Fibroblast of skin of back (primary cell): Measurements from ENCODE around the gene WDR4. TPM values are rescaled to one million over a fixed set of nuclear protein-coding genes. Genes with fewer than 3 reads are reported as not detected.
"Not testable (repeated sequence)": the region's sequence is repeated elsewhere in the genome, so short reads cannot be mapped to it uniquely, and the experiment has no call there.

ENCODE experiments used
- DNase-seq: peaks from one replicate; pipeline ENCODE4 v3.0.0-alpha.2; 2013
- polyA plus RNA-seq, 2 experiments: library from polyadenylated mRNA; unstranded; fragments of 120-200 nt; gene quantifications; one replicate each; pipeline ENCODE4 v1.2.1, GENCODE V29; 2013; ENCODE audit not compliant: insufficient read length in 2 of 2

The WDR4 gene, protein sequence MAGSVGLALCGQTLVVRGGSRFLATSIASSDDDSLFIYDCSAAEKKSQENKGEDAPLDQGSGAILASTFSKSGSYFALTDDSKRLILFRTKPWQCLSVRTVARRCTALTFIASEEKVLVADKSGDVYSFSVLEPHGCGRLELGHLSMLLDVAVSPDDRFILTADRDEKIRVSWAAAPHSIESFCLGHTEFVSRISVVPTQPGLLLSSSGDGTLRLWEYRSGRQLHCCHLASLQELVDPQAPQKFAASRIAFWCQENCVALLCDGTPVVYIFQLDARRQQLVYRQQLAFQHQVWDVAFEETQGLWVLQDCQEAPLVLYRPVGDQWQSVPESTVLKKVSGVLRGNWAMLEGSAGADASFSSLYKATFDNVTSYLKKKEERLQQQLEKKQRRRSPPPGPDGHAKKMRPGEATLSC
- polyA plus RNA-seq (2013, experiment 1 of 2; ENCODE audit: insufficient read length) = 14.1 TPM
- polyA plus RNA-seq (2013, experiment 2 of 2; ENCODE audit: insufficient read length) = 4.5 TPM

DNA sequence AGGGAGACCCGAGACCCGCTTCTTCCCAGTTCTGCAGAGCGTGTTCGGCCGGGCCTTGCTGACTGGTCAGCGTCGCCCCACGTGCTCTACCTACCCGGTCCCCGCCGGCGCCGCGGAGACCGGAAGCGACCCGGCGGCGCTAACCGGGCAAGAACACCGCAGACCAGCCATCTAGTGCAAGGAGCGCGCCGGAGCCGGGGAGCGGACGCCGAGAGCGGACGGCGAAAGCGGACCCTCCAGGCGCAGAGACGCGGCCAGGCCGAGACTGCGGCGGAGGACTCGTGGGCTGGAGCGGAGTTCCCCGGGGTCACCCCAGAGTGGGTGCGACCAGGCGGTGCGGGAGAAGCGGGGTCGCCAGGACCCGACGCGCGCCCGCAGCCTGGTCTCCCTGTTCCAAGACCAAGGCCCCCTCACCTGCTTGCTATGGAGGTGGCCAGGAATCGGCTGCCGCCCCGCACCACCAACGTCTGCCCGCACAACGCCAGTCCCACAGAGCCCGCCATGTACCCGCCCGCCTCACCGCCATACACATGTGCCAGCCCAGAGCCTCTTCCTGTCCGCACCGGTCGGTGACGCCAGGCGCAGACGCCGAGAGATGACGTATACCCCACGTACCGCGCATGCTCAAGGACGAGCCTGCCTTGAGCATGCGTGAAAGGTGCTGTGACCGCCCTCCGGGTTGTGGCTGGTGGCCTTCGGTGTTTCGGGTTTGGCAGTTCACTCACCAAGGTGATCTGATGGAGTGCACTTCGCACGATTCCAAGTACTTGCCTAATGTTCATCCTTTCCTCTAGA lies at the start of gene WDR4:
Gene WDR4 (minus strand): TSS at position 547 of the 795 bp plus-strand sequence. CDS start 44 bp downstream, at position 503.
- peak; percentile 96 for DNase-seq

DNA sequence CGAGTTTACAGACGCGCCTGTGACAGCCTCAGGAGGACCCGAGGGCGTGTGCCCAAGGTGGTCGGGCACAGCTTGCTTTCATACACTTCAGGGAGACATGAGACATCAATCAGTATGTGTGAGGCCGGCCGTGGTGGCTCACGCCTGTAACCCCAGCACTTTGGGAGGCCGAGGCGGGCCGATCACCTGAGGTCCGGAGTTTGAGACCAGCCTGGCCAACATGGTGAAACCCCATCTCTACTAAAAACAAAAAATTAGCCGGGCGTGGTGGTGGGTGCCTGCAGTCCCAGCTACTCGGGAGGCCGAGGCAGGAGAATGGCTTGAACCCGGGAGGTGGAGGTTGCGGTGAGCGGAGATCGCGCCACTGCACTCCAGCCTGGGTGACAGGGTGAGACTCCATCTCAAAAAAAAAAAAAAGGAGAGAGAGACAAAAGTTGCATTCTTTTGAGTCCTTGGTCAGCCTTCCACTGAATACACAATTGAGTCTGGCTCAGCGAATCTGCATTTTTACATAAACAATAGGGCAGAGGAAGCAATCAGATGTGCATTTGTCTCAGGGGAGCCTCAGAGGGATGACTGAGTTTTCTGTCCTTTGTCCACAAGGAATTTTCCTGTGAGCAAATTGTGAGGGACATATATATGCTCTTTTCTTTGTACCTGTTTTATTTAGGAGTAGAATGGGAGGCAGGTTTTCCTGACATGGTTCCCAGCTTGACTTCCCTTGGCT lies 48.3 kb upstream of the WDR4 start:
- DNase-seq = not testable (repeated sequence)

DNA sequence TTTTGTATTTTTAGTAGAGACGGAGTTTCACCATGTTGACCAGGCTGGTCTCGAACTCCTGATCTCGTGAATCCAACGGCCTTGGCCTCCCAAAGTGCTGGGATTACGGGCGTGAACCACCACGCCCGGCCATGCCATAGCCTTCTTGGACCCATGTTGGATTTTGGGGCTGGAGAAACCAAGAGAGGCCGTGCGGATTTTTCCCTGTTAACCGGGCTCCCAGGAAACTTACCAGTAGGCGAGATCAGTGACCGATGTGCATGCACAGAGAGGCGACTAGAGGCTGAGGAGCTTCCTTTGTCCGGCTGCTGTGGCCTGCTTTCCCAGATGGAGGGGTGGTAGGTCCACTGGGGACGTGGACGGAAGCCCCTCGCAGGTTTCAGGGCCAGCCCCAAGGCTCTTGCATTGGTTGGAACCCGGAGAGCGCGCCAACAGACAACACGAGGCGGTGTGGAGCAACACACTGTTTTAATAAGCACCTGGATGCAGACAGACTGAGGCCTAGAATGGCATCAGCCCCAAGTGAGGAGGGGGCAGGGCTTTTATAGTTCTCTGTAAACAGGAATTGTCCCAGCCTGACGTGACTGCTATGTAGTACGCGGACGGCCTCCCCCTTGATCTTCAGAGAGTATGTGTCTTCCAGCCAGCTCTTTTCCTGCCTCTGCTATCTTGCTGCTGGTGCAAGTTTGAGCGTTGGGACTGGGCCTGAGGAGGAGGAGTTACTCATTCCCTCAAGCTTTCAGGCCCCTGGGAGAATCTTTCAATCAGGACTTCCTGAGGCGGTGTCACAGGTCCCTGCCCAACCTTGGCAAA lies 46.0 kb upstream of the WDR4 start, which contains the start of gene ERVH48-1:
Gene ERVH48-1 (minus strand): TSS at position 517 of the 813 bp plus-strand sequence. CDS start 6,624 bp downstream, outside the sequence.
- no peak for DNase-seq

DNA sequence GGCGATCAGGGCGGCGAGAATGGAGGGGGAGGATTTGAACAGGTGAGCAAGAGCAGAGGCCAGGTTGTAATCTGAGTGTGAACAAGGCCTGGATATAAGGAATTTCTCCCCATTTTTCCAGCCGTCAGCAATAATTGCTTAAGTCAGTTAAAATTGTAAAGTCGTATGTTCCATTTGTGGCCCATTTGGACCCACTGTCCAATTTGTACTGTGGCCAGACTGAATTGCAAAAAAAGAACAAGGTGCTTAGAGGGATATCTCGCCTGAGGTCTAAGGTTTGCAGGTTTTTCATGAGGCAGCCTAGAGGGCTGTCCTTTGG lies 45.1 kb upstream of the WDR4 start:
- DNase-seq = no peak

DNA sequence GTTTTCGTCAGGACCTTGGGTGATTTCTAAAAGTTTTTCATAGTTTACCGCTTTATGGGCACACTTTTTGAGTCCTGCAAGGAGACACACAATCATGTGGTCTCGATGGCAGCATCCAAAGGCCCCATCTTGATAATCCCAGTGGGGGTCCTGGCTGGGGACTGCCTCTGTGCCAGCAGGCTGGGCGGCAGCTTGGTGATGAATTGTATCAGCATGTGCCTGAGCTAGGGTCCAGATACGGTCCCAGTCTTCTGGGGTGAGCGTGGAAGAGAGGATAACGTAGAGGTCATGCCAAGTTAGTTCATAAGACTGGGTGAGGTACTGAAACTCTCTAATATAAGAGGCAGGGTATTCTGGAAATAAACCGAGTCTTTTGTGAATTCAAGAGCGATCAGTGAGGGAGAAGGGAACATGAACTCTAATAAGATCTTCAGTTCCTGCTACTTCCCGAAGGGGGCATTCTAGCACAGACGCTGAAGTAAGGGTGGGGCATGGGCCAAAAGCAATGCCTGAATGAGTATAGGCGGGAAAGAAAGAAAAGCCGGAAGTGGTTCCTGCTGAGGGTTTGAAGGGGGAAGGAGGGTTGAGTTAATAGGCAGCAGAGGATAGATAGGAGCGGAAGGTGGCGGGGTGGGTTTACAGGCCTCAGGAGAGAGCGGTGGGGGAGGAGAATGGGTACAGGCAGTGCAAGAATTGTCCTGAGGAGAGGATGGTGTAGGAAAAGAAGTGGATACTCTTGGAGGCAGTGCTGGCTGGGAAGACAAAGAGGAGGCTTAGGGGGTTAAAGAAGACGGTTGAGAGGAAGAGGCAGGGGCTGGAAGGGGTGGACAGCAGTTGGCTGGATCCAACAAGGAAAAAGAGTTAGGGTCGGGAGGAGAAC lies 44.5 kb upstream of the WDR4 start:
- DNase-seq = peak; percentile 93

DNA sequence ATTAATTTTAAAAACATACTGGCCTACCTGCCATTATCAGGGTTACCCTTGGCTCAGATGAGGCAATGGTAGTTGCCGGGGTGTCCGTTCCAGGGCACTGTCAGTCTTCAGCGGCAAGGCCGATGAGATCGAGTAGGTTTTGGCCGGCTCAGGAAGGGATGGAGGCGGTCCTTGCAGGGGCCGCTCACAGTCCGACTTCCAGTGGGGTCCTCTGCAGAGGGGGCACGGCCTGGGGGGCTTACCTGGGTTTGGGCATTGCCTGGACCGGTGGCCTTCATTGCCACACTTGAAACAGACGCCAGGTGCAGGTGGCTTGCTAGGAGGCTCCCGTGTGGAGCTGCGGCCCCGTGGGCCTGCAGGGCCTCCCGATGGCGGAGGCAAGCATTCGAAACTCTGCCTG lies 43.6 kb upstream of the WDR4 start:
- no peak for DNase-seq

DNA sequence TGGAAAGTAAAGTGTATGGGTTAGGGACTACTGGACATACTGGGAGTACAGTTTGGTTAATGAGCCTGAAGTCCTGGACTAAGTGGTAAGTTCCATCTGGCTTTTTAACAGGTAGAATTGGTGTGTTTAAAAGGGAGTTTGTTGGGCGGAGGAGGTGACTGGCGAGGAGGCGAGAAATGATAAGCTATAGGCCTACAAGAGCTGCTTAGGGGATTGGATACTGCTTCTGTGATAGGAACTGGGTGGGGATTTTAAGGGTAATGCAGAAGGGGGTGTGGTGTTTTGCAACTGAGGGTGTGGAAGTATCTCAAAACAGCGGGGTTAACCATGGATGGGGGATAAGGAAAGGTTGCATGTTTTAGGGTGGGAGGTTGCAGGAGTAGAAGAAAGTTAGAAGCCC lies 42.6 kb upstream of the WDR4 start:
- DNase-seq = no peak

DNA sequence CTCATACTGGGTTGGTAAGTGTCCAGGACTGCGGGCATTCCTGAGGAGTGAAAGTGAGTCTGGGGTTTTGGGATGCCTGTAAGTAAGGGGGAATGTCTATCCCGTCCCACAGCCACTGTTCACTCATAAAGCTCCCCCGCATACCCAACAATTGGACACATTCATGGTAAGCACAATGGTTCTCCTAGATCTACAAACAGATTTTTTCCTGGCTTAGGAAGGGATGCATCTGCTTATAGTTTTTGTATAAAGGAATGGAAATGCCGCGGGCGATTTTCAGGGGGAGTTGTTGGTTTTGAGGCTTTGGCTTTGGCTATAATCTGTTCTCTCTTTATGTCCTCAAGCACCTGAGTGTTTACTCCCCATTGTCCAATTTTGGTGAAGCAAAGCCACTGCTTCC lies 39.0 kb upstream of the WDR4 start:
- DNase-seq = no peak

DNA sequence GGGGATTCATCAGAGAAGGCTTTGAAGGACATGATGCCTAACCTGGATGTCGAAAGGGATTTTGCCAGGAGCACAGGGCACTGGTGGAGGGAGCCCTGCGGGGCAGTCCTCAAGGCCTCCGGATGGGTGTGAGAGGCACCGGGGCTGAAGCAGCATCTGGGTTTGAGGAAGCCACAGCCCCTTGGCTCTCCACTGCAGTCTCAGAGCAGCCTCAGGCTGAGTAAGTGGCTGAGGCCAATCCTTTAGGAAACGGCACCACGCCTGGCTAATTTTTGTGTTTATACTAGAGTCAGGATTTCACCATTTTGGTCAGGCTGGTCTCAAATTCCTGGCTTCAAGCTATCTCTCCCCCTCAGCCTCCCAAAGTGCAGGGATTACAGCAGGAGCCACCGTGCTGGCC lies 34.1 kb upstream of the WDR4 start:
- no peak for DNase-seq

DNA sequence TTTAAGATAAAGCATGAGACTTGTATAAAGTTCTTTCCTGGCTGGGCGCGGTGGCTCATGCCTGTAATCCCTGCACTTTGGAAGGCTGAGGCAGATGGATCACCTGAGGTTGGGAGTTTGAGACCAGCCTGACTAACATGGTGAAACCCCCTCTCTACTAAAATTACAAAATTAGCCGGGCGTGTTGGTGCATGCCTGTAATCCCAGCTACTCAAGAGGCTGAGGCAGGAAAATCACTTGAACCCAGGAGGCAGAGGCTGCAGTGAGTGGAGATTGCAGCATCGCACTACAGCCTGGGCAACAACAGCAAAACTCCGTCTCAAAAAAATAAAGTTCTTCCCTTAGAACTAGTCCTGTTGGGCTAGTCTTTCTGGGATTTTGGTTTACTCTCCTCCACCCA lies 32.6 kb upstream of the WDR4 start:
- not testable (repeated sequence) for DNase-seq

DNA sequence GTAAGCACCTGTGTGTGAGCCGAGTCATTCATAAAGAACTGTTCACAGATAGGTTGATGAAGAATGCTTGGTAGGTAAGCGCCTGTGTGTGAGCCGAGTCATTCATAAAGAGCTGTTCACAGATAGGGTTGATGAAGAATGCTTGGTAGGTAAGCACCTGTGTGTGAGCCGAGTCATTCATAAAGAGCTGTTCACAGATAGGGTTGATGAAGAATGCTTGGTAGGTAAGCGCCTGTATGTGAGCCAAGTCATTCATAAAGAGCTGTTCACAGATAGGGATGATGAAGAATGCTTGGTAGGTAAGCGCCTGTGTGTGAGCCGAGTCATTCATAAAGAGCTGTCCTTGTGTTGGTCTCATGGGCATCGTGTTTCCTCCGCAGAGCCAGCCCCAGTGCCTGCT lies 29.1 kb upstream of the WDR4 start:
- DNase-seq = not testable (repeated sequence)

DNA sequence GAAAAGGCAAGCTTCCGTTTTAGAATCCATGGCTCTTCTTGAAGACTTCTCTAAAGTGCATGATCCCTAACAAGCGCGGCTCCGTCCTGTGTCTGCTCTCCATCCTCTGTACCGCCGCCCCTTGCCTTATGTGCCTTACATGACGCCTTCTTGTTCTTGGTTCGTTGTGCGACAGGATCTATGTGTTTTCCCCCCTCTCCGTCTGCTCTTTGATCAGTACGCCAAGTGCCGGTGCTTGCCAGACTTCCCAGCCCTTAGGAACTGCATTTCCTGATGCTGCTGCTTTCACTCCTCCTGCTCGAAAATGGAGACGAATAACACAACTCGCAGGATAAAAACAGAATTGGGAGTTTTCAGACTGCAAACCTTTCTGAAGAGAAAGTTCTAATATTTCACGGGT lies 26.9 kb upstream of the WDR4 start:
- no peak for DNase-seq

DNA sequence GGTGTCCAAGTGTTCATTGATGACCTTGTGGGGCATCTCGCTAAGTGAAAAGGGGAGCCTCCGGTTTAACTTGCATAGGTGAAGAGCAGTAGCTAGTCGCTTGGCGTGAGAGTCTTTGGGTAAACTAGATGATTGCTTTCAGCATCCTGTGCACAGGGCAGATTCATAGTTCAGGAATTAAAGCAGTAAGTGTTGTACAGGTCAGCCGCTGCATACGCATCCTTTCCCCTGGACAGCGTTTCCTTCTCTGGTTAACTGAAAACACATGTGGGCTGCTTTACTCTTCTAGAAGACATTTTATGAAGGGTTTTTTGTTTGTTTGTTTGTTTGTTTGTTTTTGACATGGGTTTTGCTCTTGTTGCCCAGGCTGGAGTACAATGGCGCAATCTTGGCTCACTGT lies 25.9 kb upstream of the WDR4 start:
- DNase-seq = no peak

DNA sequence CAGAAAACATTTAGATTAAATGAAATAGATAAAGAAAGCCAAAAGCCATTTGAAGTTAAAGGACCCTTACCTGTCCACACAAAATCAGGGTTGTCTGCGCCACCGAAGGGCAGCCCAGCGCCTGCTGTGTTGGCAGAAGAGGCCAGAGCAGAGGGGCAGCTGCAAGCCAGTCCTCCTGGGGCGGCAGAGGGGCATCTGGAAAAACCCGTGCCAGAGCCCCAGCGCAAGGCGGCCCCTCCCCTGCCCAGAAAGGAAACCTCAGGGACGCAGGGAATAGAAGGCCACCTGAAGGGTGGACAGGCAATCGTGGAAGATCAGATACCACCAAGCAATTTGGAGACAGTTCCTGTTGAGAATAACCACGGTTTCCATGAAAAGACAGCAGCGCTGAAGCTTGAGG lies 24.5 kb upstream of the WDR4 start:
- no peak for DNase-seq

DNA sequence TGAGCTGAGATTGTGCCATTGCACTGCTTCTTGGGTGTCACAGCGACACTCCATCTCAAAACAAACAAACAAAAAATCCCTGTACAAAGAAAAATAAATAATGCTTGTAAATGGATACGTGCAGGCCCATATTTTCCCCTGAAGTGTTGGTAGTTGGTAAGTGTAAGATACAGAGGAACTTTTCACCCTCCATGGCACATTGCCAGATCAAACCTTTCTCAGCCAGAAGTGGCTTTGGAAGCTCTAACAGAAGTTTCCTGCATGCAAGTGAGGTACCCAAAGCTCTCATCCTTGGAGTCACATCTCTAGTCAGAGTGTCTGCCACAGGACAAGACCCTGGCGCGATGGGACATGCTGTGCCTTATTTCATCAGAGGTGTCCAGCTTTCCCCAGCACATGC lies 21.1 kb upstream of the WDR4 start:
- DNase-seq = no peak

DNA sequence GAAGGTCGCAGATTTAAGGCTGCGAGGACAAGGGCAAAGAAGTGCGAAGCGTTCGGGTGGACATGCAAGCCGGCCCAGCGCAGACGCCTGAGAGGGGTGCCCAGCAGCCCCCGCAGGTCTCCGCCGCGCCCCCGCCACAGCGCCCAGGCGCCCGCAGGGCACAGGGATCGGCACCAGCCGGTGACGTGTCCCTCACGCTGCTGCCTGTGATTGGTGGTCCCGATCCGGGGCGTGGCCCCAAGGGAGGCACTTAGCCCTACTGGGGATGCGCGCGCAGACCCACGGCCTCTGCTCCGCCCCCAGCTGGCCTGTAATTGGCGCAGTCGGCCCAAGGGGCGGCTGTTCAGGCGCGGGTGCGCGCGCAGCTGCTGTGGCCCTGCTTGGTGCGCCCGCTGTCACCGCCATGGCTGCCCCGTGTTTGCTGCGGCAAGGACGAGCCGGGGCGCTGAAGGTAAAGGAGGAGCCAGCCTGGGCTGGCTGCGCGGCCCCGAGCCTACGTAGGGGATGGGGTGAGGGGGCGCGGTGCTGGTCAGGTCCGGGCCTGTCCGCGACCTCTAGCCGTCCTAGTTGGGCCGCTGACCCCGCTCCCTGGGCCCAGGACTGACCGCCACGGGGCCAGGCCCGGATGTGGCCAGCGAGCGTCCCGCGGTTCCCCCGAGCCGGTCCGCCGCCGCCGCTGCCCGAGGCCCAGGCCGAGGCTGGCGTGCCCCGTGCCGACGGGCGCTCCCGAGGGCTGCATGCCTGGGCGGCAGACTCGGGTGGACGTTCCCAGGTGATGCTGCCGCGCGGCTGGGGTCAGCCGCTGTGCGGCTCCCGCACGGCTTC lies 13.8 kb upstream of the WDR4 start, which contains the start of gene NDUFV3:
Gene NDUFV3 (plus strand): TSS at position 379 of the 825 bp plus-strand sequence. CDS start 25 bp downstream, at position 404.
- peak; percentile 97 for DNase-seq

DNA sequence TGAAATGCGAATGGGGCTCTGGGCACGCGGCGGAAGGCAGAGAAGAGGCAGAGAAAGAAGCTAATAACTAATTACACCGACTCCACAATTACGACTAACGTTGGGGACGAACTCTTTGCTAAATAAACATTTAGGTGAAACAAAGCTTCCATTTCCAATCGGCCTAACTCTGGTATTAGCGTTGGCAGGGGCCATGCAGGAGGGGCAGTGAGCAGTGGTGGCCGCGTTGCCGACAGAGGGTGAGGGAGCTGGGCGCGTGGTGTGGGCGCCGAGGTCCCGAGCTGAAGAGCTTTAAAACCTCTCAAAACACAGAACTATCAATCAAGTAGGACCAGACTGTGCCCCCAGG lies 13.2 kb upstream of the WDR4 start:
- DNase-seq = no peak

DNA sequence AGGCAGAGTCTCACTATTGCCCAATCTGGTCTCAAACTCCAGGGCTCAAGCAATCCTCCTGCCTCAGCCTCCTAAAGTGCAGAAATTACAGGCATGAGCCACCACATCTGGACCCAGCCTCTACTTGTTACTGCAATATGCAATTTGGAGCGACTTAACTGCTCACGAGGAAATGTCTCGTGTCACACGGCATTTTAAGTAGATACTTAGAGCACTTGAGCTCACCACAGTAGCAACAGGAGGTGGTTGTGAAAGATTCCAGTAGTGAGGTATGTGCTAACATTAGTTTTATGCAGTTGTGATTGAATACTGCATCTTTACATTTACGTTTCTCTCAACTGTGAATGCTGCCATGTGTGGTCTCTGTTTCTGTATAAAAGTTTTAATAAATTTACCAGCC lies 8.0 kb upstream of the WDR4 start:
- no peak for DNase-seq

DNA sequence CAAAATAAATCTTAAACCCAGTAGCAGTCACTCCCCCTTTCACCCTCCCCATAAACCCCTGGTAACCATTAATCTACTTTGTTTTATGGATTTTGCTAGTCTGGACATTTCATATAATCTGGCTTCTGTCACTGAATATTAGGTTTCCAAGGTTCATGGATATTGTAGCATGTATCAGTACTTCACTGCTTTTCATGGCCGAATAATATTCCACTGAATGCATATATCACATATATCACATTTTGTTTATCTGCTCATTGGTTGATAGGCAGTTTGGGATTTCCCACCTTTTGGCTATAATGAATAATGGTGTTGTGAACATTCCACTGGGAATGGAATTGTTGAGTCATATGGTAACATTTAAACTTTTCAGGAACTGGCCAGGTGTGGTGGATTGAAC lies 4.6 kb upstream of the WDR4 start:
- DNase-seq = no peak

DNA sequence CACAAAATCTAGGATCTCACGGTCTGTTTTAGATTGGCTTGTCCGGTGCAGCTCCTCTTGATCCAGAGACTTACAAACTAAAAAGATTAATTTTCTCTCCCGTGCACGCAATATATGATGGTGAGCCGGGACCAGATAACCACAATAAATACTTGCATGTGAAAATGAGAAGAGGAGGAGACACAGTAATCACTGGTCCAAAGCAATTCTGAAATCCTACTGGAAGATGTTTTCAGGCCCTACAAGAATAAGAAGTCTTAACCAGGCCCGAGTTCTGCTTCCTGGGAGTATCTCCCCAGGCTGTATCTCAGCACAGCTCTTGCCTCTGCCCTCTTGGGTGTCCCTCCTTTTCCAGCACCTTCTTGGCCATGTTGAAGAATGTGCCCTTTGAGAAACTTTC lies 1.0 kb upstream of the WDR4 start:
- DNase-seq = no peak
